K562 (cell line): ENCODE measurements around the gene PPP1R14C. TPM values are rescaled to one million over a fixed set of nuclear protein-coding genes. Genes with fewer than 3 reads are reported as not detected.
A peak's percentile ranks its signal among the peaks of the same experiment; 100 is the strongest.

Source experiments
- BRF1 ChIP-seq: IDR thresholded peaks from 3 replicates; pipeline ENCODE4 v1.6.1; 2011; ENCODE audit warnings: borderline replicate concordance, mild to moderate bottlenecking; ENCODE audit not compliant: insufficient read length; ENCODE audit errors: extremely low read depth
- CCAR2 ChIP-seq: fragments of 200-400 bp; formaldehyde crosslinking; IDR thresholded peaks from 2 replicates; pipeline ENCODE4 v1.6.1; 2017; ENCODE audit warnings: mild to moderate bottlenecking, low read depth, low read length
- CEBPG ChIP-seq, 3 experiments: fragments of 200-800 bp in 1 of 3; sonication (Bioruptor generic) in 1 of 3; sonication (generic) in 1 of 3; formaldehyde crosslinking in 1 of 3; IDR thresholded peaks in 2 of 3; conservative IDR thresholded peaks in 1 of 3; 2 replicates each; pipeline versions ENCODE4 v1.6.1 to v1.8.0; 2016 to 2022; ENCODE audit warnings: missing compliant biosample characterization in 2 of 3, missing genetic modification characterization in 2 of 3, mild to moderate bottlenecking in 1 of 3, missing genetic modification reagents in 1 of 3
- CHD4 ChIP-seq: fragments of 200-600 bp; sonication (generic); IDR thresholded peaks from 3 replicates; pipeline ENCODE4 v1.6.1; 2012; ENCODE audit warnings: low read depth, mild to moderate bottlenecking, mixed read lengths, low read length, inconsistent platforms; ENCODE audit not compliant: insufficient read depth, insufficient replicate concordance, poor library complexity, severe bottlenecking
- KLF10 ChIP-seq: fragments of 250-450 bp; sonication (Bioruptor Pico); IDR thresholded peaks from 2 replicates; pipeline ENCODE4 v1.6.1; 2021; ENCODE audit warnings: matching md5 sums
- LCOR ChIP-seq: sonication (generic); formaldehyde crosslinking; IDR thresholded peaks from 2 replicates; pipeline ENCODE4 v1.8.0; 2022; ENCODE audit warnings: mild to moderate bottlenecking, missing genetic modification reagents
- MIER1 ChIP-seq: fragments of 450-650 bp; IDR thresholded peaks from 2 replicates; pipeline ENCODE4 v1.6.1; 2016; ENCODE audit warnings: antibody characterized with exemption, mild to moderate bottlenecking, low read depth
- PURB ChIP-seq: sonication (generic); formaldehyde crosslinking; IDR thresholded peaks from 2 replicates; pipeline ENCODE4 v1.9.0; 2021; ENCODE audit warnings: low read depth, mild to moderate bottlenecking, missing genetic modification reagents
- SLC30A9 ChIP-seq: fragments of 250-450 bp; sonication (Bioruptor Pico); IDR thresholded peaks from 2 replicates; pipeline ENCODE4 v1.8.0; 2022; ENCODE audit warnings: mild to moderate bottlenecking, moderate library complexity
- TBL1XR1 ChIP-seq, 2 experiments: IDR thresholded peaks; 2 replicates each; pipeline ENCODE4 v1.6.1; 2012; ENCODE audit warnings: improper control_type of control experiment in 2 of 2, low read length in 2 of 2, mild to moderate bottlenecking in 1 of 2
- TEAD1 ChIP-seq, 2 experiments: fragments of 450-650 bp in 1 of 2; sonication (generic) in 1 of 2; formaldehyde crosslinking; IDR thresholded peaks; 2 replicates each; pipeline versions ENCODE4 v1.4.0 to v1.8.0; 2020 to 2022; ENCODE audit warnings: mild to moderate bottlenecking in 2 of 2, missing genetic modification reagents in 1 of 2
- TGIF2 ChIP-seq: sonication (generic); formaldehyde crosslinking; IDR thresholded peaks from 2 replicates; pipeline ENCODE4 v1.8.1; 2022; ENCODE audit warnings: mild to moderate bottlenecking, missing genetic modification reagents, moderate library complexity
- U2AF1 ChIP-seq: fragments of 200-400 bp; formaldehyde crosslinking; optimal IDR thresholded peaks from 2 replicates; pipeline ENCODE3; 2017; ENCODE audit warnings: mild to moderate bottlenecking, low read depth, low read length, moderate library complexity
- XRCC3 ChIP-seq: fragments of 450-650 bp; IDR thresholded peaks from 2 replicates; pipeline ENCODE4 v1.6.1; 2017; ENCODE audit warnings: mild to moderate bottlenecking, moderate library complexity
- ZNF282 ChIP-seq: sonication (generic); formaldehyde crosslinking; IDR thresholded peaks from 2 replicates; pipeline ENCODE4 v1.8.1; 2023; ENCODE audit warnings: missing genetic modification reagents
- ZNF311 ChIP-seq: fragments of 250-450 bp; sonication (Bioruptor Pico); IDR thresholded peaks from 2 replicates; pipeline ENCODE4 v1.4.0; 2020; ENCODE audit warnings: mild to moderate bottlenecking, moderate library complexity
- ZNF436 ChIP-seq: fragments of 250-450, 450-650 bp; sonication (Bioruptor Pico); formaldehyde crosslinking; IDR thresholded peaks from 2 replicates; pipeline ENCODE4 v1.7.0; 2020; ENCODE audit warnings: mild to moderate bottlenecking
- ZNF707 ChIP-seq: fragments of 250-450 bp; sonication (Bioruptor Pico); conservative IDR thresholded peaks from 2 replicates; pipeline ENCODE4 v1.8.0; 2022; ENCODE audit warnings: inconsistent platforms, mild to moderate bottlenecking, moderate library complexity
- polyA plus RNA-seq, 8 experiments: library from polyadenylated mRNA; depleted of rRNA in 4 of 8; stranded (reverse) in 5 of 8; unstranded in 3 of 8; fragments of >200 nt; fragmentation: Nextera tagmentation in 2 of 8; fragmentation: Illumina TruSeq in 1 of 8; extraction: Ambion mirVana in 2 of 8; extraction: Trizol in 1 of 8; gene quantifications; 2 replicates each; pipeline versions ENCODE4 v1.2.1 to v1.2.3, GENCODE V29; 2011 to 2014; ENCODE audit warnings: inconsistent platforms in 1 of 8, missing spikeins in 1 of 8
- total RNA-seq, 7 experiments: library from RNA; depleted of rRNA in 6 of 7; stranded (reverse); fragments of >200 nt in 6 of 7; fragmentation: Illumina TruSeq in 2 of 7; extraction: Trizol in 2 of 7; gene quantifications; 2 replicates each; pipeline versions ENCODE4 v1.2.1 to v1.2.3, GENCODE V29; 2011 to 2021; ENCODE audit warnings: low replicate concordance in 1 of 7
- TF ChIP-seq, protein P1 (sequence below): sonication (generic); formaldehyde crosslinking; IDR thresholded peaks from 2 replicates; pipeline ENCODE4 v1.8.0; 2023; ENCODE audit warnings: mild to moderate bottlenecking, missing genetic modification reagents
- TF ChIP-seq, protein P2 (sequence below), 2 experiments: IDR thresholded peaks; 2 replicates each; pipeline ENCODE4 v1.6.1; 2012; ENCODE audit warnings: improper control_type of control experiment in 2 of 2, low read depth in 2 of 2, low read length in 2 of 2, borderline replicate concordance in 1 of 2

Gene PPP1R14C
- total and polyA plus RNA-seq, 9 of the 15 experiments (the other 6 are each of a cell fraction or from before 2014, with no cell fraction given), result 4.5 to 16.6 (median 11.9) TPM

- TF ChIP-seq CEBPG (CRISPR knock-in tag; IDR thresholded peaks at IDR 0.05), result no peak
- no peak for TF ChIP-seq CEBPG (tag; conservative IDR thresholded peaks at IDR 0.05 in 1 of 2, IDR thresholded peaks at IDR 0.05 in 1 of 2)
- TF ChIP-seq XRCC3, result no peak
- TF ChIP-seq TGIF2, result no peak
- no peak for TF ChIP-seq U2AF1
- no peak for TF ChIP-seq MIER1
- no peak for TF ChIP-seq SLC30A9 (CRISPR knock-in tag)
- peak; percentile 58 for TF ChIP-seq CHD4
- TF ChIP-seq, protein P1, sequence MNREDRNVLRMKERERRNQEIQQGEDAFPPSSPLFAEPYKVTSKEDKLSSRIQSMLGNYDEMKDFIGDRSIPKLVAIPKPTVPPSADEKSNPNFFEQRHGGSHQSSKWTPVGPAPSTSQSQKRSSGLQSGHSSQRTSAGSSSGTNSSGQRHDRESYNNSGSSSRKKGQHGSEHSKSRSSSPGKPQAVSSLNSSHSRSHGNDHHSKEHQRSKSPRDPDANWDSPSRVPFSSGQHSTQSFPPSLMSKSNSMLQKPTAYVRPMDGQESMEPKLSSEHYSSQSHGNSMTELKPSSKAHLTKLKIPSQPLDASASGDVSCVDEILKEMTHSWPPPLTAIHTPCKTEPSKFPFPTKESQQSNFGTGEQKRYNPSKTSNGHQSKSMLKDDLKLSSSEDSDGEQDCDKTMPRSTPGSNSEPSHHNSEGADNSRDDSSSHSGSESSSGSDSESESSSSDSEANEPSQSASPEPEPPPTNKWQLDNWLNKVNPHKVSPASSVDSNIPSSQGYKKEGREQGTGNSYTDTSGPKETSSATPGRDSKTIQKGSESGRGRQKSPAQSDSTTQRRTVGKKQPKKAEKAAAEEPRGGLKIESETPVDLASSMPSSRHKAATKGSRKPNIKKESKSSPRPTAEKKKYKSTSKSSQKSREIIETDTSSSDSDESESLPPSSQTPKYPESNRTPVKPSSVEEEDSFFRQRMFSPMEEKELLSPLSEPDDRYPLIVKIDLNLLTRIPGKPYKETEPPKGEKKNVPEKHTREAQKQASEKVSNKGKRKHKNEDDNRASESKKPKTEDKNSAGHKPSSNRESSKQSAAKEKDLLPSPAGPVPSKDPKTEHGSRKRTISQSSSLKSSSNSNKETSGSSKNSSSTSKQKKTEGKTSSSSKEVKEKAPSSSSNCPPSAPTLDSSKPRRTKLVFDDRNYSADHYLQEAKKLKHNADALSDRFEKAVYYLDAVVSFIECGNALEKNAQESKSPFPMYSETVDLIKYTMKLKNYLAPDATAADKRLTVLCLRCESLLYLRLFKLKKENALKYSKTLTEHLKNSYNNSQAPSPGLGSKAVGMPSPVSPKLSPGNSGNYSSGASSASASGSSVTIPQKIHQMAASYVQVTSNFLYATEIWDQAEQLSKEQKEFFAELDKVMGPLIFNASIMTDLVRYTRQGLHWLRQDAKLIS (CRISPR knock-in tag), result no peak
- no peak for TF ChIP-seq CCAR2
- TF ChIP-seq LCOR (CRISPR knock-in tag), result no peak
- no peak for TF ChIP-seq PURB (CRISPR knock-in tag)
- no peak for TF ChIP-seq ZNF282 (CRISPR knock-in tag)
- TF ChIP-seq, protein P2, sequence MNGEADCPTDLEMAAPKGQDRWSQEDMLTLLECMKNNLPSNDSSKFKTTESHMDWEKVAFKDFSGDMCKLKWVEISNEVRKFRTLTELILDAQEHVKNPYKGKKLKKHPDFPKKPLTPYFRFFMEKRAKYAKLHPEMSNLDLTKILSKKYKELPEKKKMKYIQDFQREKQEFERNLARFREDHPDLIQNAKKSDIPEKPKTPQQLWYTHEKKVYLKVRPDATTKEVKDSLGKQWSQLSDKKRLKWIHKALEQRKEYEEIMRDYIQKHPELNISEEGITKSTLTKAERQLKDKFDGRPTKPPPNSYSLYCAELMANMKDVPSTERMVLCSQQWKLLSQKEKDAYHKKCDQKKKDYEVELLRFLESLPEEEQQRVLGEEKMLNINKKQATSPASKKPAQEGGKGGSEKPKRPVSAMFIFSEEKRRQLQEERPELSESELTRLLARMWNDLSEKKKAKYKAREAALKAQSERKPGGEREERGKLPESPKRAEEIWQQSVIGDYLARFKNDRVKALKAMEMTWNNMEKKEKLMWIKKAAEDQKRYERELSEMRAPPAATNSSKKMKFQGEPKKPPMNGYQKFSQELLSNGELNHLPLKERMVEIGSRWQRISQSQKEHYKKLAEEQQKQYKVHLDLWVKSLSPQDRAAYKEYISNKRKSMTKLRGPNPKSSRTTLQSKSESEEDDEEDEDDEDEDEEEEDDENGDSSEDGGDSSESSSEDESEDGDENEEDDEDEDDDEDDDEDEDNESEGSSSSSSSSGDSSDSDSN (IDR thresholded peaks at IDR 0.05; ENCODE audit: borderline replicate concordance in 1 of 2, low read depth in 2 of 2, low read length in 2 of 2), result 0 out of 4 replicates have a peak, but pooled peaks of 1 of the 2 experiments have one; percentile 23
- no peak for TF ChIP-seq BRF1
- no peak for TF ChIP-seq ZNF707 (CRISPR knock-in tag)
- no peak for TF ChIP-seq ZNF311
- no peak for TF ChIP-seq TEAD1 (CRISPR knock-in tag; IDR thresholded peaks at IDR 0.05)
- no peak for TF ChIP-seq ZNF436 (CRISPR knock-in tag)
- TF ChIP-seq TBL1XR1 (IDR thresholded peaks at IDR 0.05; ENCODE audit: low read length in 2 of 2), result no peak
- TF ChIP-seq KLF10, result no peak
These were observed 110.0 kb downstream of the PPP1R14C start (continued) for GRCh38 chr6:150252714-150253444.
